HCT116 (cell line): ENCODE results near the gene FOXN3. TPM values are rescaled to one million over a fixed set of nuclear protein-coding genes. Genes with fewer than 3 reads are reported as not detected.

Experiments
- ATAC-seq: fragments of 200-7000 bp; cut with Tn5 transposase; 2 replicates; pipeline ENCODE4 v1.9.1; 2020; ENCODE audit warnings: mild to moderate bottlenecking, moderate library complexity
- BruUV-seq: library from RNA; stranded (reverse); fragments of 400-500 nt; replicated peaks from 2 replicates; lab custom pipeline; 2021; lab: Mats Ljungman, UMichigan
- CTCF ChIA-PET: fragments of 300-600 bp; sonication (Branson Sonifier 250); formaldehyde crosslinking; loops from one replicate; lab custom pipeline; 2021; ENCODE audit warnings: antibody characterized with exemption; lab: Charles Lee
- POLR2A ChIA-PET: fragments of 300-600, 350-600 bp; sonication (Branson Sonifier 250); formaldehyde crosslinking; loops from one replicate; lab custom pipeline; 2021; ENCODE audit warnings: antibody characterized with exemption; lab: Charles Lee
- RAD21 ChIA-PET, 2 experiments: fragments of 300-600 bp; sonication (Branson Sonifier 250); formaldehyde crosslinking; loops; one replicate each; lab custom pipeline; 2023; ENCODE audit warnings: low total read pairs in 2 of 2; ENCODE audit not compliant: uncharacterized antibody in 2 of 2, unreplicated experiment in 2 of 2, low non-redundant PET in 1 of 2; lab: Charles Lee
- DNase-seq: peaks from one replicate; pipeline ENCODE4 v3.0.0-alpha.2; 2010; ENCODE audit warnings: low read depth, low spot score
- H2AFZ ChIP-seq: fragments of 200-600 bp; shearing (Covaris generic), sonication (generic); 2 replicates; pipeline ENCODE4 v1.6.1; 2017; ENCODE audit warnings: low read depth, mixed run types, mixed read lengths, antibody characterized with exemption, low read length; ENCODE audit not compliant: poor library complexity, severe bottlenecking
- H3K27ac ChIP-seq: 2 replicates; pipeline ENCODE4 v1.5.1; 2012; ENCODE audit warnings: low read depth, low read length
- H3K27me3 ChIP-seq: fragments of 200-600 bp; sonication (generic); 2 replicates; pipeline ENCODE4 v1.6.1; 2016; ENCODE audit warnings: mixed run types, low read length, mixed read lengths; ENCODE audit not compliant: insufficient read depth
- H3K36me3 ChIP-seq, 2 experiments: fragments of 200-500 bp in 1 of 2; fragments of 200-600 bp in 1 of 2; sonication (Bioruptor generic) in 1 of 2; sonication (generic) in 1 of 2; 2 replicates each; pipeline versions ENCODE4 v1.5.1 to v1.6.1; 2014 to 2016; ENCODE audit warnings: low read length in 2 of 2, inconsistent platforms in 1 of 2, mixed read lengths in 1 of 2, mixed run types in 1 of 2; ENCODE audit not compliant: insufficient read depth in 2 of 2, control insufficient read depth in 1 of 2
- H3K4me1 ChIP-seq, 2 experiments: fragments of 200-600 bp in 1 of 2; sonication (generic) in 1 of 2; 2 replicates each; pipeline versions ENCODE4 v1.5.1 to v1.6.1; 2012 to 2017; ENCODE audit warnings: low read length in 2 of 2, inconsistent platforms in 1 of 2, mild to moderate bottlenecking in 1 of 2, mixed read lengths in 1 of 2, mixed run types in 1 of 2, moderate library complexity in 1 of 2; ENCODE audit not compliant: insufficient read depth in 2 of 2, control insufficient read depth in 1 of 2
- H3K4me2 ChIP-seq: fragments of 200-600 bp; sonication (generic); 2 replicates; pipeline ENCODE4 v1.6.1; 2017; ENCODE audit warnings: mixed run types, low read length, mixed read lengths
- H3K4me3 ChIP-seq, 2 experiments: fragments of 200-600 bp in 1 of 2; sonication (generic) in 1 of 2; replicated peaks in 1 of 2; 2 replicates each; pipeline ENCODE4 v1.5.1; 2011 to 2016; ENCODE audit warnings: low read length in 2 of 2, control low read depth in 1 of 2, low read depth in 1 of 2, mild to moderate bottlenecking in 1 of 2, mixed read lengths in 1 of 2, mixed run types in 1 of 2
- H3K79me2 ChIP-seq: fragments of 200-600 bp; sonication (generic); 2 replicates; pipeline ENCODE4 v1.6.1; 2017; ENCODE audit warnings: mild to moderate bottlenecking, mixed run types, low read length, moderate library complexity, mixed read lengths; ENCODE audit not compliant: insufficient read depth
- H3K9ac ChIP-seq: fragments of 200-600 bp; sonication (generic); 2 replicates; pipeline ENCODE4 v1.6.1; 2016; ENCODE audit warnings: low read length, mixed read lengths
- H3K9me2 ChIP-seq: fragments of 200-600 bp; sonication (generic), shearing (Covaris generic); 2 replicates; pipeline ENCODE4 v1.6.1; 2017; ENCODE audit warnings: mixed run types, mild to moderate bottlenecking, moderate library complexity; ENCODE audit not compliant: insufficient read depth
- H3K9me3 ChIP-seq, 2 experiments: fragments of 200-500 bp in 1 of 2; fragments of 200-600 bp in 1 of 2; sonication (Bioruptor generic) in 1 of 2; sonication (generic) in 1 of 2; 2 replicates each; pipeline ENCODE4 v1.6.1; 2014 to 2017; ENCODE audit warnings: low read length in 2 of 2, mixed read lengths in 2 of 2, inconsistent platforms in 1 of 2, low read depth in 1 of 2, mild to moderate bottlenecking in 1 of 2, mixed run types in 1 of 2, moderate library complexity in 1 of 2; ENCODE audit not compliant: control insufficient read depth in 1 of 2, insufficient read depth in 1 of 2
- H4K20me1 ChIP-seq: fragments of 200-600 bp; sonication (generic), shearing (Covaris generic); 2 replicates; pipeline ENCODE4 v1.6.1; 2017; ENCODE audit warnings: mixed run types, mild to moderate bottlenecking, moderate library complexity; ENCODE audit not compliant: insufficient read depth
- EGR1 ChIP-seq: IDR thresholded peaks from 2 replicates; pipeline ENCODE4 v1.6.1; 2012; ENCODE audit warnings: low read depth
- ELF1 ChIP-seq: IDR thresholded peaks from 2 replicates; pipeline ENCODE4 v1.6.1; 2012; ENCODE audit warnings: low read depth, borderline replicate concordance
- EZH2 ChIP-seq: fragments of 200-600 bp; sonication (generic); IDR thresholded peaks from 2 replicates; pipeline ENCODE4 v1.6.1; 2017; ENCODE audit warnings: antibody characterized with exemption, mixed run types
- JUND ChIP-seq: IDR thresholded peaks from 2 replicates; pipeline ENCODE4 v1.6.1; 2012
- POLR2A ChIP-seq: IDR thresholded peaks from 2 replicates; pipeline ENCODE4 v1.7.0; 2011; ENCODE audit warnings: borderline replicate concordance; ENCODE audit not compliant: insufficient read depth, insufficient read length; ENCODE audit errors: extremely low read depth
- RAD21 ChIP-seq: IDR thresholded peaks from 2 replicates; pipeline ENCODE4 v1.6.1; 2012; ENCODE audit warnings: low read depth, mild to moderate bottlenecking
- SP1 ChIP-seq: IDR thresholded peaks from 2 replicates; pipeline ENCODE4 v1.6.1; 2012; ENCODE audit warnings: low read depth
- TCF7L2 ChIP-seq: IDR thresholded peaks from 2 replicates; pipeline ENCODE4 v1.7.0; 2011; ENCODE audit warnings: borderline replicate concordance, inconsistent platforms; ENCODE audit not compliant: insufficient read depth, insufficient read length; ENCODE audit errors: extremely low read depth
- ZFX ChIP-seq: fragments of 450-650 bp; IDR thresholded peaks from 2 replicates; pipeline ENCODE4 v1.6.1; 2017
- ZNF274 ChIP-seq: fragments of 200-500 bp; sonication (Bioruptor generic); IDR thresholded peaks from 2 replicates; pipeline ENCODE4 v1.6.1; 2014; ENCODE audit warnings: mild to moderate bottlenecking, low read depth, low read length, inconsistent platforms
- intact Hi-C: fragments of 100-400 bp; cut with micrococcal nuclease; formaldehyde crosslinking; loops from 2 replicates; pipeline ENCODE4 v1.10.0; 2022
- total RNA-seq: library from RNA; stranded (reverse); gene quantifications from one replicate; pipeline ENCODE4 v1.2.1, GENCODE V29; 2021; ENCODE audit not compliant: unreplicated experiment
- TF ChIP-seq, protein P1 (sequence below), 3 experiments: fragments of 200-600 bp in 1 of 3; sonication (generic) in 1 of 3; IDR thresholded peaks in 2 of 3; conservative IDR thresholded peaks in 1 of 3; 2 replicates each; pipeline ENCODE4 v1.5.1; 2012 to 2017; ENCODE audit warnings: low read depth in 2 of 3, low read length in 2 of 3, antibody characterized with exemption in 1 of 3, borderline replicate concordance in 1 of 3, control low read depth in 1 of 3, mild to moderate bottlenecking in 1 of 3, mixed read lengths in 1 of 3, mixed run types in 1 of 3, moderate library complexity in 1 of 3; ENCODE audit not compliant: insufficient read depth in 1 of 3
- TF ChIP-seq, protein P2 (sequence below): IDR thresholded peaks from 2 replicates; pipeline ENCODE4 v1.6.1; 2012
- TF ChIP-seq, protein P3 (sequence below): IDR thresholded peaks from 2 replicates; pipeline ENCODE4 v1.6.1; 2012
- TF ChIP-seq, protein P4 (sequence below): IDR thresholded peaks from 2 replicates; pipeline ENCODE4 v1.6.1; 2012; ENCODE audit warnings: low read depth

FOXN3 gene
- total RNA-seq, 1 experiment from 2014 or later = 20.0 TPM

DNA sequence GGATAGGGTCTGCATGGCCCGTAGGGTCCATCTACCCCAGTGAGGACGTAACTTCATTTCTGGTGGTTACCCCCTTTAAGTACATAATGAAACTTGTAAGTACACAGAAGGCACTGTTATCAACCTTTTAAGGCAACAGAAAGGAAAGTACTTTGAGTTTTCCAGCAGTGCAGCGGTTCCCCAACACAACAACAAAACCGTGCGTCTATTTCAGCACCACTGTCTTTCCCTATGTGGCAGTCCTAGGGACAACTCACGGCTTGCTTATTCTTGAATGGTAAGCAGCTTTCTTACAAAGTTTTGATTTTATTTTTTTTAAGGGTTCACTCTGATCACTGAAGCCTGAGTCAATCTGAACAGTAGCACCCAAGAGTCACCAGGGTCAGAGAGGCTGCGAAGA, 46.3 kb downstream of the FOXN3 start:
- Histone ChIP-seq H3K79me2 (no peaks in the 10 kb centered on the region; the same call in 1 of the 2 replicates), H3K9me3 (no peaks in the 10 kb centered on the region), H3K36me3 (no peaks in the 10 kb centered on the region), H3K9me2 (no peaks in the 10 kb centered on the region), H2AFZ (no peak overlapping the region), H3K27ac (no peak overlapping the region), H3K4me1 (no peaks in the 10 kb centered on the region; a peak in 1 of 4 replicates), H3K4me3 (no peak overlapping the region), H4K20me1 (no peaks in the 10 kb centered on the region), H3K9ac (no peak overlapping the region), H3K4me2 (no peak overlapping the region), H3K27me3 (no peaks in the 10 kb centered on the region)
- ATAC-seq (no peak), DNase-seq (no peak)
- ChIA-PET POLR2A (no interaction called here), RAD21 (no interaction called here), CTCF (no interaction called here)
- no peak for TF ChIP-seq JUND
- TF ChIP-seq, protein P1, sequence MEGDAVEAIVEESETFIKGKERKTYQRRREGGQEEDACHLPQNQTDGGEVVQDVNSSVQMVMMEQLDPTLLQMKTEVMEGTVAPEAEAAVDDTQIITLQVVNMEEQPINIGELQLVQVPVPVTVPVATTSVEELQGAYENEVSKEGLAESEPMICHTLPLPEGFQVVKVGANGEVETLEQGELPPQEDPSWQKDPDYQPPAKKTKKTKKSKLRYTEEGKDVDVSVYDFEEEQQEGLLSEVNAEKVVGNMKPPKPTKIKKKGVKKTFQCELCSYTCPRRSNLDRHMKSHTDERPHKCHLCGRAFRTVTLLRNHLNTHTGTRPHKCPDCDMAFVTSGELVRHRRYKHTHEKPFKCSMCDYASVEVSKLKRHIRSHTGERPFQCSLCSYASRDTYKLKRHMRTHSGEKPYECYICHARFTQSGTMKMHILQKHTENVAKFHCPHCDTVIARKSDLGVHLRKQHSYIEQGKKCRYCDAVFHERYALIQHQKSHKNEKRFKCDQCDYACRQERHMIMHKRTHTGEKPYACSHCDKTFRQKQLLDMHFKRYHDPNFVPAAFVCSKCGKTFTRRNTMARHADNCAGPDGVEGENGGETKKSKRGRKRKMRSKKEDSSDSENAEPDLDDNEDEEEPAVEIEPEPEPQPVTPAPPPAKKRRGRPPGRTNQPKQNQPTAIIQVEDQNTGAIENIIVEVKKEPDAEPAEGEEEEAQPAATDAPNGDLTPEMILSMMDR (IDR thresholded peaks at IDR 0.05 in 2 of 3, conservative IDR thresholded peaks at IDR 0.05 in 1 of 3; ENCODE audit: borderline replicate concordance in 1 of 3, insufficient read depth in 1 of 3, low read depth in 2 of 3, low read length in 2 of 3) = no peak
- TF ChIP-seq, protein P2, sequence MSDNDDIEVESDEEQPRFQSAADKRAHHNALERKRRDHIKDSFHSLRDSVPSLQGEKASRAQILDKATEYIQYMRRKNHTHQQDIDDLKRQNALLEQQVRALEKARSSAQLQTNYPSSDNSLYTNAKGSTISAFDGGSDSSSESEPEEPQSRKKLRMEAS = no peak
- TF ChIP-seq, protein P3, sequence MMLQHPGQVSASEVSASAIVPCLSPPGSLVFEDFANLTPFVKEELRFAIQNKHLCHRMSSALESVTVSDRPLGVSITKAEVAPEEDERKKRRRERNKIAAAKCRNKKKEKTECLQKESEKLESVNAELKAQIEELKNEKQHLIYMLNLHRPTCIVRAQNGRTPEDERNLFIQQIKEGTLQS = no peak
- no peak for TF ChIP-seq ZFX
- TF ChIP-seq ELF1 = no peak
- TF ChIP-seq EZH2 = no peak
- TF ChIP-seq ZNF274 = no peak
- TF ChIP-seq, protein P4, sequence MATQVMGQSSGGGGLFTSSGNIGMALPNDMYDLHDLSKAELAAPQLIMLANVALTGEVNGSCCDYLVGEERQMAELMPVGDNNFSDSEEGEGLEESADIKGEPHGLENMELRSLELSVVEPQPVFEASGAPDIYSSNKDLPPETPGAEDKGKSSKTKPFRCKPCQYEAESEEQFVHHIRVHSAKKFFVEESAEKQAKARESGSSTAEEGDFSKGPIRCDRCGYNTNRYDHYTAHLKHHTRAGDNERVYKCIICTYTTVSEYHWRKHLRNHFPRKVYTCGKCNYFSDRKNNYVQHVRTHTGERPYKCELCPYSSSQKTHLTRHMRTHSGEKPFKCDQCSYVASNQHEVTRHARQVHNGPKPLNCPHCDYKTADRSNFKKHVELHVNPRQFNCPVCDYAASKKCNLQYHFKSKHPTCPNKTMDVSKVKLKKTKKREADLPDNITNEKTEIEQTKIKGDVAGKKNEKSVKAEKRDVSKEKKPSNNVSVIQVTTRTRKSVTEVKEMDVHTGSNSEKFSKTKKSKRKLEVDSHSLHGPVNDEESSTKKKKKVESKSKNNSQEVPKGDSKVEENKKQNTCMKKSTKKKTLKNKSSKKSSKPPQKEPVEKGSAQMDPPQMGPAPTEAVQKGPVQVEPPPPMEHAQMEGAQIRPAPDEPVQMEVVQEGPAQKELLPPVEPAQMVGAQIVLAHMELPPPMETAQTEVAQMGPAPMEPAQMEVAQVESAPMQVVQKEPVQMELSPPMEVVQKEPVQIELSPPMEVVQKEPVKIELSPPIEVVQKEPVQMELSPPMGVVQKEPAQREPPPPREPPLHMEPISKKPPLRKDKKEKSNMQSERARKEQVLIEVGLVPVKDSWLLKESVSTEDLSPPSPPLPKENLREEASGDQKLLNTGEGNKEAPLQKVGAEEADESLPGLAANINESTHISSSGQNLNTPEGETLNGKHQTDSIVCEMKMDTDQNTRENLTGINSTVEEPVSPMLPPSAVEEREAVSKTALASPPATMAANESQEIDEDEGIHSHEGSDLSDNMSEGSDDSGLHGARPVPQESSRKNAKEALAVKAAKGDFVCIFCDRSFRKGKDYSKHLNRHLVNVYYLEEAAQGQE = no peak
- no peak for TF ChIP-seq POLR2A
- no peak for TF ChIP-seq SP1
- no peak for TF ChIP-seq RAD21
- no peak for TF ChIP-seq EGR1
- no peak for TF ChIP-seq TCF7L2
- intact Hi-C loops = no loop called here
- no TSS peak for BruUV-seq
